UCSD-AML1 (cell line): ENCODE measurements around the gene CDKAL1.
A peak's percentile ranks its signal among the peaks of the same experiment; 100 is the strongest.
"Not testable (repeated sequence)": the region's sequence is repeated elsewhere in the genome, so short reads cannot be mapped to it uniquely, and the experiment has no call there.

Experiments
- DNase-seq: peaks from one replicate; lab custom pipeline; 2025; ENCODE audit not compliant: unreplicated experiment; lab: John Stamatoyannopoulos, UW

CDKAL1 gene

GRCh38 chr6:20534295-20535262, at the start of gene CDKAL1:
TSS of gene CDKAL1 (plus strand) at chr6:20534457. CDS start at chr6:20546351, 11,894 bp downstream.
- DNase-seq: peak; percentile 87

GRCh38 chr6:20486641-20487040, 47.6 kb upstream of the CDKAL1 start:
- no peak for DNase-seq

GRCh38 chr6:20487669-20488375, 46.4 kb upstream of the CDKAL1 start:
- no peak for DNase-seq

GRCh38 chr6:20490591-20490990, 43.7 kb upstream of the CDKAL1 start:
- no peak for DNase-seq

- DNase-seq: no peak
These were observed 42.2 kb upstream of the CDKAL1 start for GRCh38 chr6:20492099-20492498.

GRCh38 chr6:20497216-20498040, 36.8 kb upstream of the CDKAL1 start:
- peak; percentile 21 for DNase-seq

- no peak for DNase-seq
These were observed 36.2 kb upstream of the CDKAL1 start for GRCh38 chr6:20498041-20498385.

GRCh38 chr6:20509212-20509611, 25.0 kb upstream of the CDKAL1 start:
- DNase-seq: no peak

GRCh38 chr6:20511852-20512251, 22.4 kb upstream of the CDKAL1 start:
- no peak for DNase-seq

- not testable (repeated sequence) for DNase-seq
These were observed 9.0 kb upstream of the CDKAL1 start for GRCh38 chr6:20525208-20525607.

- not testable (repeated sequence) for DNase-seq
These were observed 5.2 kb upstream of the CDKAL1 start for GRCh38 chr6:20529086-20529448.

- DNase-seq: no peak
These were observed 1.4 kb upstream of the CDKAL1 start for GRCh38 chr6:20532881-20533280.

GRCh38 chr6:20533746-20534294, 437 bp upstream of the CDKAL1 start:
- no peak for DNase-seq

- no peak for DNase-seq
These were observed 3.9 kb downstream of the CDKAL1 start for GRCh38 chr6:20538131-20538662.

GRCh38 chr6:20538907-20539306, 4.7 kb downstream of the CDKAL1 start:
- no peak for DNase-seq

- no peak for DNase-seq
These were observed 5.1 kb downstream of the CDKAL1 start for GRCh38 chr6:20539387-20539786.

- DNase-seq: no peak
These were observed 6.4 kb downstream of the CDKAL1 start for GRCh38 chr6:20540683-20541082.

GRCh38 chr6:20541382-20541781, 7.1 kb downstream of the CDKAL1 start:
- DNase-seq: no peak

GRCh38 chr6:20542927-20543602, 8.8 kb downstream of the CDKAL1 start:
- DNase-seq: no peak

- no peak for DNase-seq
These were observed 14.0 kb downstream of the CDKAL1 start for GRCh38 chr6:20548264-20548663.
